ENCODE measurements around the gene MTHFD1L.

- no peak for TF ChIP-seq POLR2A (IDR thresholded peaks at IDR 0.05; ENCODE audit: low read depth, low read length)
- TF ChIP-seq MXI1 (IDR thresholded peaks at IDR 0.05; ENCODE audit: borderline replicate concordance, low read depth, low read length): no peak
- TF ChIP-seq CTCF (conservative IDR thresholded peaks at IDR 0.05; ENCODE audit: low read depth, low read length): no peak
- no peak for TF ChIP-seq RFX5 (IDR thresholded peaks at IDR 0.05; ENCODE audit: low read depth, low read length)
- TF ChIP-seq SMC3 (IDR thresholded peaks at IDR 0.05; ENCODE audit: low read depth, low read length): no peak
- no peak for TF ChIP-seq BHLHE40 (IDR thresholded peaks at IDR 0.05; ENCODE audit: low read depth, low read length)
- TF ChIP-seq FOS (IDR thresholded peaks at IDR 0.05; ENCODE audit: low read depth, low read length): no peak
- TF ChIP-seq RCOR1 (IDR thresholded peaks at IDR 0.05; ENCODE audit: insufficient replicate concordance, low read length): no peak
- TF ChIP-seq RAD21 (IDR thresholded peaks at IDR 0.05; ENCODE audit: low read length): no peak
Observed at GRCh38 chr6:150922137-150922536, 56.6 kb downstream of the MTHFD1L start.
